SK-N-SH (cell line): ENCODE results near the gene CETN2.

Source experiments
- EP300 ChIP-seq, 2 experiments: IDR thresholded peaks; 2 replicates each; pipeline versions ENCODE4 v1.4.0 to v1.6.1; 2012; ENCODE audit warnings: borderline replicate concordance in 1 of 2, low read depth in 1 of 2, low read length in 1 of 2
- EZH2phosphoT487 ChIP-seq: fragments of 200-600 bp; sonication (generic); IDR thresholded peaks from 2 replicates; pipeline ENCODE4 v1.6.1; 2017; ENCODE audit warnings: low read depth, mixed run types, mild to moderate bottlenecking, antibody characterized with exemption, moderate library complexity, borderline replicate concordance
- FOXJ3 ChIP-seq: sonication (generic); formaldehyde crosslinking; IDR thresholded peaks from 2 replicates; pipeline ENCODE4 v1.5.1; 2020; ENCODE audit warnings: mild to moderate bottlenecking, missing genetic modification reagents
- TAF1 ChIP-seq: IDR thresholded peaks from 2 replicates; pipeline ENCODE4 v1.6.1; 2012; ENCODE audit warnings: low read depth, mild to moderate bottlenecking, low read length, moderate library complexity, borderline replicate concordance
- TF ChIP-seq, protein P1 (sequence below): fragments of 200-600 bp; sonication (generic); IDR thresholded peaks from 2 replicates; pipeline ENCODE4 v1.6.1; 2017; ENCODE audit warnings: antibody characterized with exemption, mild to moderate bottlenecking, moderate library complexity
- TF ChIP-seq, protein P2 (sequence below): IDR thresholded peaks from 2 replicates; pipeline ENCODE4 v1.4.0; 2012; ENCODE audit warnings: low read depth, borderline replicate concordance

DNA sequence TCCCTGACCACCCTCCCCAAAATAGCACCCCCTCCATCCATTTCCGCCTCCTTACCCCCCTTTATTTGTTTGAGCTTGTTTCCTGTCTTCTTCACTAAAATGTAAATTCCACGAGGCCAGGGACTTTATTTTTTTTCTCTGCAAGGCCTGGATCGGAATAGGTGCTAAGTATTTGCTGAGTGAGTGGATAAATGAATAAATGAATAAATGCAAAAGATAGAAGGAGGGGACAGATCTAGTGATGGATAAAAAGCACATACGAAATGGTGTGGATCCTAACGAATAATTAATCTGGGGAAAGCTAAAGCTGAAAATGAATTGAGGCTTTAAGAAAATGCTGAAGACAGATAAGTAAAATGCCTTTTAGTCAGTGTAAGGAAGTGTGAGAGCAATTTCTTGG is 12.2 kb downstream of the CETN2 start:
- TF ChIP-seq, protein P1, sequence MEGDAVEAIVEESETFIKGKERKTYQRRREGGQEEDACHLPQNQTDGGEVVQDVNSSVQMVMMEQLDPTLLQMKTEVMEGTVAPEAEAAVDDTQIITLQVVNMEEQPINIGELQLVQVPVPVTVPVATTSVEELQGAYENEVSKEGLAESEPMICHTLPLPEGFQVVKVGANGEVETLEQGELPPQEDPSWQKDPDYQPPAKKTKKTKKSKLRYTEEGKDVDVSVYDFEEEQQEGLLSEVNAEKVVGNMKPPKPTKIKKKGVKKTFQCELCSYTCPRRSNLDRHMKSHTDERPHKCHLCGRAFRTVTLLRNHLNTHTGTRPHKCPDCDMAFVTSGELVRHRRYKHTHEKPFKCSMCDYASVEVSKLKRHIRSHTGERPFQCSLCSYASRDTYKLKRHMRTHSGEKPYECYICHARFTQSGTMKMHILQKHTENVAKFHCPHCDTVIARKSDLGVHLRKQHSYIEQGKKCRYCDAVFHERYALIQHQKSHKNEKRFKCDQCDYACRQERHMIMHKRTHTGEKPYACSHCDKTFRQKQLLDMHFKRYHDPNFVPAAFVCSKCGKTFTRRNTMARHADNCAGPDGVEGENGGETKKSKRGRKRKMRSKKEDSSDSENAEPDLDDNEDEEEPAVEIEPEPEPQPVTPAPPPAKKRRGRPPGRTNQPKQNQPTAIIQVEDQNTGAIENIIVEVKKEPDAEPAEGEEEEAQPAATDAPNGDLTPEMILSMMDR: no peak
- TF ChIP-seq TAF1 (no peak), EZH2phosphoT487 (no peak), FOXJ3 (CRISPR knock-in tag) (no peak), EP300 (IDR thresholded peaks at IDR 0.05; ENCODE audit: borderline replicate concordance in 1 of 2, low read depth in 1 of 2, low read length in 1 of 2) (no peak)
- TF ChIP-seq, protein P2, sequence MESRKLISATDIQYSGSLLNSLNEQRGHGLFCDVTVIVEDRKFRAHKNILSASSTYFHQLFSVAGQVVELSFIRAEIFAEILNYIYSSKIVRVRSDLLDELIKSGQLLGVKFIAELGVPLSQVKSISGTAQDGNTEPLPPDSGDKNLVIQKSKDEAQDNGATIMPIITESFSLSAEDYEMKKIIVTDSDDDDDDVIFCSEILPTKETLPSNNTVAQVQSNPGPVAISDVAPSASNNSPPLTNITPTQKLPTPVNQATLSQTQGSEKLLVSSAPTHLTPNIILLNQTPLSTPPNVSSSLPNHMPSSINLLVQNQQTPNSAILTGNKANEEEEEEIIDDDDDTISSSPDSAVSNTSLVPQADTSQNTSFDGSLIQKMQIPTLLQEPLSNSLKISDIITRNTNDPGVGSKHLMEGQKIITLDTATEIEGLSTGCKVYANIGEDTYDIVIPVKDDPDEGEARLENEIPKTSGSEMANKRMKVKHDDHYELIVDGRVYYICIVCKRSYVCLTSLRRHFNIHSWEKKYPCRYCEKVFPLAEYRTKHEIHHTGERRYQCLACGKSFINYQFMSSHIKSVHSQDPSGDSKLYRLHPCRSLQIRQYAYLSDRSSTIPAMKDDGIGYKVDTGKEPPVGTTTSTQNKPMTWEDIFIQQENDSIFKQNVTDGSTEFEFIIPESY: no peak
